GM19043 (cell line): ENCODE results near the gene NDUFAF7.
"Not testable (repeated sequence)": the region's sequence is repeated elsewhere in the genome, so short reads cannot be mapped to it uniquely, and the experiment has no call there.

Source experiments
- ATAC-seq: cut with Tn5 transposase; IDR thresholded peaks from one replicate; pipeline ENCODE4 v1.9.1; 2021; ENCODE audit warnings: low read depth; ENCODE audit not compliant: unreplicated experiment

Gene NDUFAF7, protein sequence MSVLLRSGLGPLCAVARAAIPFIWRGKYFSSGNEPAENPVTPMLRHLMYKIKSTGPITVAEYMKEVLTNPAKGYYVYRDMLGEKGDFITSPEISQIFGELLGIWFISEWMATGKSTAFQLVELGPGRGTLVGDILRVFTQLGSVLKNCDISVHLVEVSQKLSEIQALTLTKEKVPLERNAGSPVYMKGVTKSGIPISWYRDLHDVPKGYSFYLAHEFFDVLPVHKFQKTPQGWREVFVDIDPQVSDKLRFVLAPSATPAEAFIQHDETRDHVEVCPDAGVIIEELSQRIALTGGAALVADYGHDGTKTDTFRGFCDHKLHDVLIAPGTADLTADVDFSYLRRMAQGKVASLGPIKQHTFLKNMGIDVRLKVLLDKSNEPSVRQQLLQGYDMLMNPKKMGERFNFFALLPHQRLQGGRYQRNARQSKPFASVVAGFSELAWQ

DNA sequence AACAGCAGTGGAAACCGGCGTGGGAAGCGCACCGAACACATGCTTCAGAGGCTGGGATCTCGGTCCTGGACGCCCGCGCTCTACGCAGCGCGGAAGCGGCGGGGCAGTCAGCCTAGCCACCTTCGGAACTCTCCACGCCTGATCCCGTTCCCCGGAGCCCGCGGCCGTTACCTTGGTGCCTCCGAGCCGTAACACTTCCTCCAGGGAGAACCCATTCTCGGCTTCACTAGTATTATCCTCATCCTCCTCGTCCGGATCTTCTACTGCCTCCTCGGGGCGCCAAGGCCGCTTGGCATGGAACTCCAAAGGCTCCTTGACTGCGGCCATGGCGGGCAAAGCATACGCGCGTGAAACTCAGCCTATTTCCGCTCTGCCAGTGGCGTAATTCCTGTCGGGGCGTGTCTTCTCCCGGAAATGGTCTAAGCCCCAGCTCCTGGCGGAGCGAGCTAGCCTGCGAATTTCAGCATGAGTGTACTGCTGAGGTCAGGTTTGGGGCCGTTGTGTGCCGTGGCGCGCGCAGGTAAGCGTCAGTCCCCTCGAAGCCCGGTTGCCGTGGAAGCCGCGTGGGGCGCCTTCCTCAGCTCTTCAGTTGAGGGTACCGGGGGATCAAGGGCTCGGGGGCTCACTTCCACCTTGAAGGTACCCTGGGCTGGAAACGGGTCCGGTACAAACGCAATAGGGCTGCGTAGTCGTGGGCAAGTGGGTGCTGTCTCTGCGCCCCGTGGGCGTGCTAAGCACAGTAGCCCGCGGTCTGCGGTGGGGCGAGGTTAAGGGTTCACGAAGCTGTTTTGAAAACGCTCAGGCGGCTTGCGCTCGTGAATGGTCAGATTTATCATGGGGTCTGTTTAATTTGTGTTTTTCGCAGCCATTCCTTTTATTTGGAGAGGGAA lies at the start of gene NDUFAF7, which contains the start of gene CEBPZ:
Gene NDUFAF7, plus strand, starts transcription at position 418 of the 890 bp plus-strand sequence. Its CDS starts 48 bp downstream, at position 466.
Gene CEBPZ, minus strand, starts transcription at position 356 of the 890 bp plus-strand sequence. Its CDS starts 29 bp downstream, at position 327.
- ATAC-seq, result peak; percentile 92

DNA sequence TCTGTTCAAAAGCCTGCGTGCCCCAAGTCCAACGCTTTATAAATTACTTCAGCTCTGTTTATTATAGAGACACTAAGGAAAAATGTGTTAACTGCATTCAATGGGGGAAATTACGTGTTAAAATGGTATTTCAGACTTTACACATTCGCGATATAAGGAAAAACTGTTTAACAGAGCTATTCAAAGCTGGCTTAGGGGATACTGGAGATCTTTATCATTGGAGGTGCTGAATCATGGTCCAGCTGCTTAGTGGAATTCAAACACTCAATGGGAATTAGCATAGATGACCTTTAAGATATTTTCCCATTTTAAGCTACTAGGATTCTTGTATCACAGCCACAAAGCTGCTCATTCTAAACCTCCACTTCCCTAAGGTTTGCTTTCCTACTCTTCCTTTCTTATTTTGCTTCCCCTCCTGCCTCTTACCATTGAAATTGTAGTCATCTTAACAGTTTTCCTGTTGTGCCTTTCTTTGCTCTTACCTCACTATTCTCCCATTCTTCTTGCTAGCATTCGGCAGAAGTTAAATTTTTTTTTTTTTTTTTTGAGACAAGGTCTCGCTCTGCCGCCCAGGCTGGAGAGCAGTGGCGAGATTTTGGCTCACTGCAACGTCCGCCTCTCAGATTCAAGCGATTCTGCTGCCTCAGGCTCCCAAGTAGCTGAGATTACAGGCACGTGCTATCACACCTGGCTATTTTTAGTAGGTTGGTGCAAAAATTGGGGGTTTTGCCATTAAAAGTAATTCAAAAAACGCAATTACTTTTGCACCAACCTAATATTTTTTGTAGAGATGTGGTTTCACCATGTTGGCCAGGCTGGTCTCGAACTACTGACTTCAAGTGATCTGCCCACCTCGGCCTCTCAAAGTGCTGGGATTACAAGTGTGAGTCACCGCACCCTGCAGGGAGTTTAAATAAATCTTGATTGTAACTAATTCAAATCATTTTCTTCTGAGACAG lies 49.5 kb upstream of the NDUFAF7 start:
- ATAC-seq, result no peak

DNA sequence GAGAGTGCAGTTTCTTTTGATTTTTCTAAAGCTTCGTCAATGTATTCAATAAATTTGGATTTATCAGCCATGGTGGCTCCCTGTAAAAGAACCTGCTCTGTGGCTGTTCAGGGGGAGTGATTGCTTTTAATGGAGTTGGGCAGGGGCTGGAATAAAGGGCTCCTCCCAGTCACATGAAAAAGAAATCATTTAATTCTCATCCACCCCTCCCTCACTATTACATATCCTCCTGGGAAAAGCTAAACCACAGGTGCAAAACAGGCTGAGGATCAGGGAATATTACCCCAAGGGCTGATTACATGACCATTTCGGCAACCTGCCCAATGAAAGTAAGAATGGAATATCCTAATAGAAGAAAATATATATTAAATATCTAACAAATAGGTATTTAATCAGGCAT lies 42.9 kb upstream of the NDUFAF7 start, which contains the start of gene SULT6B1:
Gene SULT6B1, minus strand, starts transcription at position 101 of the 400 bp plus-strand sequence. Its CDS starts 30 bp downstream, at position 71.
- ATAC-seq, result no peak

DNA sequence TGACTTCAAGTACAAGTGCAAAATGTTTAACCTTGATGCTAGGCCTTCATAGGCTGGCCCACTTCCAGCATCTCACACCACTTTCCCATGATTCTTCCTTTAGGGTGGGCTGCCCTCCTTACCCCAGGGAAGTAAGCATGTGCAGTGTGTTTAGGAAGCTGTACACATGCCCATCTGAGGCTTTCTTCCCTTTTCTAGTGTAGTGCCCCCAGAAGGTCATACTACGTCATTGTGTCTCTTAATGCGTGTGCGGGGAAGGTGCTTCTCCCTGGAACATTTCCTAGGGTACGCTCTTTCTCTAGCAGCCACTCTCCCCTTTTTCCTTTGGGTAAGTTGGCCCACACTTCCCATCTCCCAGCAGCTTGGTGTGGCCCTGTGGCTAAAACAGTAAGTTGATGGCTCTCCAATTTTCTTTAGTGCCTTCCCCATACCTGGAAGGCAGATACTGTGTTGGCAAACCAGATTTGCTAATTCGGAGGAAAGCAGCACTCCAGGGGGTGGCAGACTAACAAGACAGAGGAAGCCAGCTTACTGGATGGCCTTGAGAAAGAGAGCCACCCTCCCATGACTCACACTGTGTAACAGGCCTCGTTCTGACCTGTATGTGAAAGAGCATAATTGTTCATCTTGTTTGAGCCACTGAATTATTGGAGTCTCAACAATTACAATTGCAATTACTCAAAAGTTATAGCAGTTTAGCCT lies 41.9 kb upstream of the NDUFAF7 start:
- no peak for ATAC-seq

DNA sequence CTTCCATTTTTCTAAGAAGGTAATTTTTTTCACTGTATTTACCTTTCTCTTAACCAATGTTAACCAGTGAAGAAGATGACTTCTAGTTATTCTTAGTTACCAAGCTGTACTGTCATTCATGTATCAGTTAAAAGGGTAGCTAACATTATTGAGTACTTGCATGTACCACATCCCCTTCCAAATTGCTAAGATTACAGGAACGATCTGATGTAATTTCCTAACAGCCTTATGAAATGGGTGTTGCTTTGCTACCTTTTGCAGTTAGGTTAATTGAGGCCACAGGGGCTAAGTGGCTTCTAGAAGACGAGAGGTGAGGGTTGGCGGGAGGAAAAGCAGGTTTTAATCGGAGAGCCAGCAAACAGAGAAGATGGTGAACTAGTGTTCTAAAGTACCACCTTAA lies 41.2 kb upstream of the NDUFAF7 start:
- ATAC-seq, result no peak

GRCh38 chr2:37191253-37191652 lies 40.2 kb upstream of the NDUFAF7 start:
- ATAC-seq, result no peak

DNA sequence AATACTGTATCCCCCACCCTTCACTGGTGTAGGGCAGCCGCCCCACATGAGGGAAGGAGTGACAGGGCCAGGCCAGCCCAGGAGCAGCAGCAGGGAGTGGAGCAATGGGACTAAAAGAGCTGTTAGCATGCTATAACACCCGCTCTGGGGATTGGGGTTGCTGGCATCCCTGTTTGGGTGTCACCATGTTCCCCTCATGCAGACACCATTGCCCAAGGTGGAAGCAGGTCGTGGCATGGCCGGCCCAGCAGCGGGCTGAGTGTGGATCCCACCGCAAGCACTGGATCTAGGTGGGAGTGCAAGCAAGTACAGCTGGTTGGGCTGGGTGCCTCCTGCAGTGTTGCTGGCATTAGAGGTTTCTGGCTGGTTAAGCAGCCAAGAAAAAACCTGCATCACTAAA lies 39.7 kb upstream of the NDUFAF7 start:
- no peak for ATAC-seq

DNA sequence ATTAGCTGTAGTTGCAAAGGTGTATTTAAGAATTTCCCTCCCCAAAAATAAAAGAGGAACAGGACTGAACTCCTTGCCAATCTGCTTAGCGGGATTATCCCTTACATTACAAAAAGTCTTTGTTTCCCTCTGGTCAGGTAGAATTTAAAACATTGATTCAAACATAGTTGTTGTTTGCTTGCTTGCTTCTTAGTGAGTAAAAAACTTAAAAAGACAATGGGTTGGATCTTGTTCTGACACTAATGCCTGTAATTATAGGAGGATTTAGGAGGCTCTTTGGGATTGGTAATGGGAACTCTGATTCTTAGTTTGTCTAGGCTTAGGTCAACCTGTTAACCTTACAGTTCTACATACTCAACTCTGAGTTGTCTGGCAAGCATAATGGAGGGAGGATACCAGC lies 38.9 kb upstream of the NDUFAF7 start:
- no peak for ATAC-seq

GRCh38 chr2:37195862-37196319 lies 35.6 kb upstream of the NDUFAF7 start:
- not testable (repeated sequence) for ATAC-seq

GRCh38 chr2:37196320-37197195 lies 34.9 kb upstream of the NDUFAF7 start, which contains the start of gene CEBPZOS:
TSS of gene CEBPZOS (plus strand) at chr2:37196496. CDS start at chr2:37199705, 3,209 bp downstream.
- ATAC-seq, result peak; percentile 78

- no peak for ATAC-seq
Observed at GRCh38 chr2:37198681-37199065, 32.8 kb upstream of the NDUFAF7 start.

GRCh38 chr2:37201208-37201607 lies 30.2 kb upstream of the NDUFAF7 start:
- ATAC-seq, result no peak

DNA sequence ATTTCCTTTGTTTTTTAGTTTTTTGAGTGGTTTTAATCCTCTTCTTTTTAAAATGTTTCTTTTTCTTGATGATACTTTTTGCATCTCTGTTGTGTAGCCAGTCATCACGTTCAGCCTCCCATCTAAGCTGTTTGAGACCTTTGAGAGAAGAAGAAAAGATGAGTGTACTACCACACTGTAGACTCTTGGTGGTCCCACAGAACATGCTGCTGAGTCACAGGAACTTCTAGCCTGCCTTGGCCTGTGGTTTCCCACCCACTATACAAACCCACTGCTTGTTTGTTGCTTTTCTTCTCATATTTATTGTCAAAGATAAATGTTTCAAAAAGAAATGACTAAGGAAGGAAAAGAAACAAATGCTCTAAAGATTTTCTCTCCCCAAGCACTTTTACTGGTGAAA lies 29.7 kb upstream of the NDUFAF7 start:
- ATAC-seq, result no peak

- ATAC-seq, result no peak
Observed at GRCh38 chr2:37203708-37204107, 27.8 kb upstream of the NDUFAF7 start.

GRCh38 chr2:37205071-37205661 lies 26.3 kb upstream of the NDUFAF7 start:
- not testable (repeated sequence) for ATAC-seq

- no peak for ATAC-seq
Observed at GRCh38 chr2:37205689-37206341, 25.6 kb upstream of the NDUFAF7 start.

DNA sequence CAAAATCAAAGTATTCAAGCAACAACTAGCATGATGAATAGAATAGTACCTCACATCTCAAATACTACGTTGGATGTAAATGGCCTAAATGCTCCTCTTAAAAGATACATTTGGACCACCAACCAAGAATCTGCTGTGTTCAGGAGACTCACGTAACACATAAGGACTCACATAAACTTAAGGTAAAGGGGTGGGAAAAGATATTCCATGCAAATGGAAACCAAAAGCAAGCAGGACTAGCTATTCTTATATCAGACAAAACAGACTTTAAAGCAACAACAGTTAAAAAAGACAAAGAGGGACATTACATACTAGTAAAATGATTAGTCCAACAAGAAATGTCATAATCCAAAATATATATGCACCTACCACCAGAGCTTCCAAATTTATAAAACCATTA lies 24.7 kb upstream of the NDUFAF7 start:
- not testable (repeated sequence) for ATAC-seq
